Stimulated activated naive B cell treated with anti-CD40 and anti-IgM and Interleukin-4, amounts not matched to agents 10 μg/mL and 1 μg/mL and 100 μg/mL, for 72 hours (primary cell): ENCODE data around the gene SYNJ2.

Experiments
- ATAC-seq, 2 donors: fragments of 150-1000 bp; cut with Tn5 transposase; replicated peaks; 2 replicates each; pipeline ENCODE4 v1.10.0; 2021; ENCODE audit warnings: moderate library complexity in 1 of 2
- DNase-seq: peaks from one replicate; pipeline ENCODE4 v3.0.0; 2021
- H3K27ac Mint-ChIP-seq: one replicate; pipeline ENCODE4 v1.8.0; 2022; ENCODE audit warnings: mild to moderate bottlenecking, mixed read lengths
- H3K27me3 Mint-ChIP-seq, 2 donors: one replicate each; pipeline ENCODE4 v1.8.0; 2022; ENCODE audit warnings: mixed read lengths in 2 of 2
- H3K36me3 Mint-ChIP-seq, 2 donors: one replicate each; pipeline ENCODE4 v1.8.0; 2022; ENCODE audit warnings: mixed read lengths in 2 of 2, mild to moderate bottlenecking in 1 of 2
- H3K4me1 Mint-ChIP-seq, 2 donors: one replicate each; pipeline ENCODE4 v1.8.0; 2022; ENCODE audit warnings: mixed read lengths in 2 of 2, mild to moderate bottlenecking in 1 of 2
- H3K4me3 Mint-ChIP-seq, 2 donors: one replicate each; pipeline ENCODE4 v1.8.0; 2022; ENCODE audit warnings: mild to moderate bottlenecking in 2 of 2, mixed read lengths in 2 of 2, moderate library complexity in 1 of 2
- H3K9me3 Mint-ChIP-seq, 2 donors: one replicate each; pipeline ENCODE4 v1.8.0; 2022; ENCODE audit warnings: mixed read lengths in 2 of 2, mild to moderate bottlenecking in 1 of 2

The SYNJ2 gene

GRCh38 chr6:158024566-158025297 is 43.1 kb downstream of the SYNJ2 start:
- Mint-ChIP-seq H3K27ac (peak overlapping the region; percentile 88), H3K4me3 (no peak overlapping the region), H3K9me3 (peaks cover 0 to 7% of the 10 kb centered on the region in 2 donors), H3K4me1 (peaks cover 43 to 65% of the 10 kb centered on the region in 2 donors), H3K36me3 (peaks cover 51 to 59% of the 10 kb centered on the region in 2 donors), H3K27me3 (no peaks in the 10 kb centered on the region)
- ATAC-seq (no peak), DNase-seq (no peak)

- ATAC-seq, result peak; percentile 76 to 79
- H3K4me3 Mint-ChIP-seq, result peak overlapping the region; percentile 85 to 86
- peak; percentile 89 for DNase-seq
- peak overlapping the region; percentile 100 for H3K27ac Mint-ChIP-seq
- H3K9me3 Mint-ChIP-seq, result peaks cover 0 to 7% of the 10 kb centered on the region in 2 donors
- H3K4me1 Mint-ChIP-seq, result peaks cover 42 to 69% of the 10 kb centered on the region in 2 donors
- no peaks in the 10 kb centered on the region for H3K27me3 Mint-ChIP-seq
- peaks cover 46 to 60% of the 10 kb centered on the region in 2 donors for H3K36me3 Mint-ChIP-seq
These were observed 44.6 kb downstream of the SYNJ2 start for GRCh38 chr6:158026054-158026900.

GRCh38 chr6:158026901-158027589 is 45.4 kb downstream of the SYNJ2 start:
- Mint-ChIP-seq H3K4me1 (peaks cover 48 to 74% of the 10 kb centered on the region in 2 donors), H3K36me3 (peaks cover 44 to 61% of the 10 kb centered on the region in 2 donors), H3K9me3 (peaks cover 0 to 7% of the 10 kb centered on the region in 2 donors), H3K27ac (peak overlapping the region; percentile 100), H3K4me3 (peak overlapping the region; percentile 85 to 86), H3K27me3 (no peaks in the 10 kb centered on the region)
- DNase-seq (no peak), ATAC-seq (no peak)

GRCh38 chr6:158027590-158028285 is 46.1 kb downstream of the SYNJ2 start:
- ATAC-seq (no peak), DNase-seq (no peak)
- H3K27me3 Mint-ChIP-seq, result no peaks in the 10 kb centered on the region
- H3K9me3 Mint-ChIP-seq, result peaks cover 0 to 4% of the 10 kb centered on the region in 2 donors
- H3K27ac Mint-ChIP-seq, result peak overlapping the region; percentile 100
- peaks cover 38 to 56% of the 10 kb centered on the region in 2 donors for H3K36me3 Mint-ChIP-seq
- peaks cover 48 to 76% of the 10 kb centered on the region in 2 donors for H3K4me1 Mint-ChIP-seq
- peak overlapping the region; percentile 85 to 86 for H3K4me3 Mint-ChIP-seq

- H3K9me3 Mint-ChIP-seq, result no peaks in the 10 kb centered on the region
- ATAC-seq, result no peak
These were observed 46.8 kb downstream of the SYNJ2 start for GRCh38 chr6:158028421-158028820.

GRCh38 chr6:158028876-158029275 is 47.2 kb downstream of the SYNJ2 start:
- no peak overlapping the region for H3K4me3 Mint-ChIP-seq
- ATAC-seq (no peak), DNase-seq (no peak)
- H3K4me1 Mint-ChIP-seq, result peaks cover 46 to 66% of the 10 kb centered on the region in 2 donors
- H3K27me3 Mint-ChIP-seq, result no peaks in the 10 kb centered on the region
- peak overlapping the region; percentile 42 for H3K27ac Mint-ChIP-seq
- no peaks in the 10 kb centered on the region for H3K9me3 Mint-ChIP-seq
- peaks cover 37 to 56% of the 10 kb centered on the region in 2 donors for H3K36me3 Mint-ChIP-seq

More at GRCh38 chr6:158028421-158028820, 46.8 kb downstream of the SYNJ2 start:
- Mint-ChIP-seq H3K4me1 (peaks cover 48 to 69% of the 10 kb centered on the region in 2 donors), H3K27ac (no peak overlapping the region), H3K4me3 (no peak overlapping the region), H3K36me3 (peaks cover 34 to 54% of the 10 kb centered on the region in 2 donors), H3K27me3 (no peaks in the 10 kb centered on the region)
- no peak for DNase-seq

GRCh38 chr6:158029668-158030230 is 48.1 kb downstream of the SYNJ2 start:
- DNase-seq, result no peak
- no peaks in the 10 kb centered on the region for H3K27me3 Mint-ChIP-seq
- no peak overlapping the region for H3K27ac Mint-ChIP-seq
- no peaks in the 10 kb centered on the region for H3K9me3 Mint-ChIP-seq
- peaks cover 41 to 60% of the 10 kb centered on the region in 2 donors for H3K36me3 Mint-ChIP-seq
- peaks cover 43 to 61% of the 10 kb centered on the region in 2 donors for H3K4me1 Mint-ChIP-seq
- H3K4me3 Mint-ChIP-seq, result no peak overlapping the region
- no peak for ATAC-seq

- H3K27me3 Mint-ChIP-seq, result no peaks in the 10 kb centered on the region
- peak overlapping the region; percentile 96 for H3K27ac Mint-ChIP-seq
- peaks cover 50 to 68% of the 10 kb centered on the region in 2 donors for H3K36me3 Mint-ChIP-seq
- peak; percentile 4 to 6 for ATAC-seq
- peak; percentile 25 for DNase-seq
- peak overlapping the region; percentile 70 to 71 for H3K4me3 Mint-ChIP-seq
- H3K9me3 Mint-ChIP-seq, result no peaks in the 10 kb centered on the region
- H3K4me1 Mint-ChIP-seq, result peaks cover 41 to 52% of the 10 kb centered on the region in 2 donors
These were observed 49.0 kb downstream of the SYNJ2 start for GRCh38 chr6:158030380-158031300.

GRCh38 chr6:158031381-158032353 is 50.0 kb downstream of the SYNJ2 start:
- Mint-ChIP-seq H3K4me1 (peaks cover 40 to 49% of the 10 kb centered on the region in 2 donors), H3K4me3 (peak overlapping the region; percentile 70 to 71), H3K27ac (peak overlapping the region; percentile 96), H3K27me3 (no peaks in the 10 kb centered on the region), H3K9me3 (peaks cover 4 to 5% of the 10 kb centered on the region in 2 donors), H3K36me3 (peaks cover 59 to 76% of the 10 kb centered on the region in 2 donors)
- DNase-seq, result peak; percentile 68
- ATAC-seq, result peak; percentile 61 to 66

- Mint-ChIP-seq H3K36me3 (peaks cover 55 to 75% of the 10 kb centered on the region in 2 donors), H3K9me3 (peaks cover 4 to 5% of the 10 kb centered on the region in 2 donors)
These were observed 50.7 kb downstream of the SYNJ2 start for GRCh38 chr6:158032354-158032733.

GRCh38 chr6:158033077-158033750 is 51.6 kb downstream of the SYNJ2 start:
- no peak overlapping the region for H3K27ac Mint-ChIP-seq

More at GRCh38 chr6:158032354-158032733, 50.7 kb downstream of the SYNJ2 start:
- H3K4me1 Mint-ChIP-seq, result peaks cover 34 to 42% of the 10 kb centered on the region in 2 donors
- H3K27ac Mint-ChIP-seq, result peak overlapping the region; percentile 96
- no peak overlapping the region for H3K4me3 Mint-ChIP-seq
- no peak for DNase-seq
- no peak for ATAC-seq
- no peaks in the 10 kb centered on the region for H3K27me3 Mint-ChIP-seq

More at GRCh38 chr6:158033077-158033750, 51.6 kb downstream of the SYNJ2 start:
- ATAC-seq (no peak), DNase-seq (no peak)
- H3K27me3 Mint-ChIP-seq, result no peaks in the 10 kb centered on the region
- peaks cover 25 to 34% of the 10 kb centered on the region in 2 donors for H3K4me1 Mint-ChIP-seq
- H3K36me3 Mint-ChIP-seq, result peaks cover 53 to 76% of the 10 kb centered on the region in 2 donors
- no peak overlapping the region for H3K4me3 Mint-ChIP-seq
- peaks cover 4 to 5% of the 10 kb centered on the region in 2 donors for H3K9me3 Mint-ChIP-seq
